Immature natural killer cell (primary cell): ENCODE measurements around the gene RALGAPA2. TPM values are rescaled to one million over a fixed set of nuclear protein-coding genes. Genes with fewer than 3 reads are reported as not detected.

Experiments used
- DNase-seq, 3 donors: peaks; one replicate each; pipeline ENCODE4 v3.0.0; 2022; ENCODE audit warnings: mixed read lengths in 1 of 3
- H3K27ac Mint-ChIP-seq, 6 donors: one replicate each; pipeline ENCODE4 v1.8.0; 2020; ENCODE audit warnings: mixed read lengths in 6 of 6, mild to moderate bottlenecking in 5 of 6, inconsistent platforms in 4 of 6, moderate library complexity in 3 of 6
- H3K27me3 Mint-ChIP-seq, 3 donors: one replicate each; pipeline ENCODE4 v1.8.0; 2020 to 2021; ENCODE audit warnings: low read depth in 3 of 3, mild to moderate bottlenecking in 3 of 3, mixed read lengths in 3 of 3, moderate library complexity in 3 of 3, inconsistent platforms in 1 of 3
- H3K36me3 Mint-ChIP-seq, 3 donors: one replicate each; pipeline ENCODE4 v1.8.0; 2020; ENCODE audit warnings: mixed read lengths in 3 of 3, inconsistent platforms in 2 of 3, mild to moderate bottlenecking in 2 of 3
- H3K4me1 Mint-ChIP-seq, 2 donors: one replicate each; pipeline ENCODE4 v1.8.0; 2020; ENCODE audit warnings: inconsistent platforms in 2 of 2, mild to moderate bottlenecking in 2 of 2, mixed read lengths in 2 of 2, moderate library complexity in 1 of 2
- H3K4me3 Mint-ChIP-seq, 5 donors: one replicate each; pipeline ENCODE4 v1.8.0; 2020; ENCODE audit warnings: mild to moderate bottlenecking in 5 of 5, mixed read lengths in 5 of 5, inconsistent platforms in 3 of 5, moderate library complexity in 3 of 5
- H3K9me3 Mint-ChIP-seq, 6 donors: one replicate each; pipeline ENCODE4 v1.8.0; 2020; ENCODE audit warnings: mild to moderate bottlenecking in 6 of 6, mixed read lengths in 6 of 6, inconsistent platforms in 4 of 6, moderate library complexity in 3 of 6
- polyA plus RNA-seq, 3 donors: library from polyadenylated mRNA; unstranded; fragments of 300-500 nt; fragmentation: Illumina TruSeq; gene quantifications; one replicate each; pipeline ENCODE4 v1.2.3, GENCODE V29; 2021

The RALGAPA2 gene
- polyA plus RNA-seq, 3 donors from 2014 or later, result 2.2 to 5.7 (median 2.3) TPM

GRCh38 chr20:20711413-20711812 is 1.0 kb downstream of the RALGAPA2 start:
- peaks cover 27 to 36% of the 10 kb centered on the region in 2 donors for H3K4me1 Mint-ChIP-seq
- peaks cover 0 to 3% (median 0%) of the 10 kb centered on the region in 3 donors for H3K36me3 Mint-ChIP-seq
- DNase-seq, result peak; percentile 22 to 43 (median 40)
- H3K9me3 Mint-ChIP-seq, result no peaks in the 10 kb centered on the region
- peak overlapping the region; percentile 85 to 94 (median 90) for H3K27ac Mint-ChIP-seq
- H3K4me3 Mint-ChIP-seq, result peak overlapping the region; percentile 87 to 94 (median 89)
- peaks cover 0 to 4% (median 3%) of the 10 kb centered on the region in 3 donors for H3K27me3 Mint-ChIP-seq

- Mint-ChIP-seq H3K36me3 (peaks cover 0 to 3% (median 0%) of the 10 kb centered on the region in 3 donors), H3K4me1 (peaks cover 27 to 41% of the 10 kb centered on the region in 2 donors)
These were observed 1.8 kb downstream of the RALGAPA2 start for GRCh38 chr20:20710443-20711315.

GRCh38 chr20:20709887-20710286 is 2.6 kb downstream of the RALGAPA2 start:
- peaks cover 0 to 3% (median 0%) of the 10 kb centered on the region in 3 donors for H3K36me3 Mint-ChIP-seq
- no peaks in the 10 kb centered on the region for H3K9me3 Mint-ChIP-seq
- no peak for DNase-seq
- H3K27me3 Mint-ChIP-seq, result peaks cover 0 to 3% (median 2%) of the 10 kb centered on the region in 3 donors
- H3K4me1 Mint-ChIP-seq, result peaks cover 27 to 41% of the 10 kb centered on the region in 2 donors
- H3K27ac Mint-ChIP-seq, result peak overlapping the region in 1 of 6 donors; percentile 85
- peak overlapping the region in 2 of 5 donors; percentile 87 to 88 for H3K4me3 Mint-ChIP-seq

More at GRCh38 chr20:20710443-20711315, 1.8 kb downstream of the RALGAPA2 start:
- H3K9me3 Mint-ChIP-seq, result no peaks in the 10 kb centered on the region
- H3K4me3 Mint-ChIP-seq, result peak overlapping the region; percentile 87 to 94 (median 89)
- peak overlapping the region; percentile 74 to 94 (median 90) for H3K27ac Mint-ChIP-seq
- DNase-seq, result peak; percentile 20 to 27 (median 21)
- H3K27me3 Mint-ChIP-seq, result peaks cover 0 to 3% (median 2%) of the 10 kb centered on the region in 3 donors

- Mint-ChIP-seq H3K4me3 (no peak overlapping the region), H3K4me1 (peaks cover 25 to 33% of the 10 kb centered on the region in 2 donors), H3K27me3 (peaks cover 0 to 2% (median 0%) of the 10 kb centered on the region in 3 donors), H3K9me3 (no peaks in the 10 kb centered on the region), H3K27ac (no peak overlapping the region), H3K36me3 (peaks cover 0 to 3% (median 0%) of the 10 kb centered on the region in 3 donors)
- DNase-seq, result no peak
These were observed 6.2 kb downstream of the RALGAPA2 start for GRCh38 chr20:20706285-20706684.

- Mint-ChIP-seq H3K36me3 (peaks cover 0 to 5% (median 0%) of the 10 kb centered on the region in 3 donors), H3K4me1 (peaks cover 11 to 26% of the 10 kb centered on the region in 2 donors), H3K27me3 (peaks cover 0 to 2% (median 0%) of the 10 kb centered on the region in 3 donors), H3K27ac (no peak overlapping the region), H3K4me3 (no peak overlapping the region), H3K9me3 (no peaks in the 10 kb centered on the region)
- no peak for DNase-seq
These were observed 9.9 kb downstream of the RALGAPA2 start for GRCh38 chr20:20702330-20703245.

- H3K4me1 Mint-ChIP-seq, result peaks cover 19 to 31% of the 10 kb centered on the region in 2 donors
- no peak for DNase-seq
- peaks cover 0 to 7% (median 0%) of the 10 kb centered on the region in 3 donors for H3K36me3 Mint-ChIP-seq
- H3K9me3 Mint-ChIP-seq, result no peaks in the 10 kb centered on the region
- H3K27ac Mint-ChIP-seq, result no peak overlapping the region
- H3K27me3 Mint-ChIP-seq, result peaks cover 0 to 2% (median 0%) of the 10 kb centered on the region in 3 donors
- no peak overlapping the region for H3K4me3 Mint-ChIP-seq
These were observed 12.5 kb downstream of the RALGAPA2 start for GRCh38 chr20:20699917-20700316.

- DNase-seq, result no peak
- H3K27ac Mint-ChIP-seq, result no peak overlapping the region
These were observed 13.3 kb downstream of the RALGAPA2 start for GRCh38 chr20:20699144-20699543.

GRCh38 chr20:20697325-20697845 is 15.1 kb downstream of the RALGAPA2 start:
- Mint-ChIP-seq H3K4me1 (peaks cover 15 to 36% of the 10 kb centered on the region in 2 donors), H3K27me3 (peaks cover 0 to 2% (median 0%) of the 10 kb centered on the region in 3 donors), H3K27ac (no peak overlapping the region), H3K4me3 (no peak overlapping the region), H3K9me3 (no peaks in the 10 kb centered on the region), H3K36me3 (peaks cover 0 to 7% (median 0%) of the 10 kb centered on the region in 3 donors)
- DNase-seq, result no peak

More at GRCh38 chr20:20699144-20699543, 13.3 kb downstream of the RALGAPA2 start:
- Mint-ChIP-seq H3K27me3 (peaks cover 0 to 2% (median 0%) of the 10 kb centered on the region in 3 donors), H3K36me3 (peaks cover 0 to 7% (median 0%) of the 10 kb centered on the region in 3 donors), H3K4me1 (peaks cover 17 to 31% of the 10 kb centered on the region in 2 donors), H3K4me3 (no peak overlapping the region), H3K9me3 (no peaks in the 10 kb centered on the region)

- no peaks in the 10 kb centered on the region for H3K9me3 Mint-ChIP-seq
- H3K36me3 Mint-ChIP-seq, result peaks cover 0 to 7% (median 0%) of the 10 kb centered on the region in 3 donors
- no peak for DNase-seq
- H3K27ac Mint-ChIP-seq, result no peak overlapping the region
- H3K4me3 Mint-ChIP-seq, result no peak overlapping the region
- no peaks in the 10 kb centered on the region for H3K27me3 Mint-ChIP-seq
- H3K4me1 Mint-ChIP-seq, result peaks cover 12 to 26% of the 10 kb centered on the region in 2 donors
These were observed 17.1 kb downstream of the RALGAPA2 start for GRCh38 chr20:20695250-20695816.

- H3K27ac Mint-ChIP-seq, result no peak overlapping the region
- no peaks in the 10 kb centered on the region for H3K9me3 Mint-ChIP-seq
- H3K4me1 Mint-ChIP-seq, result peaks cover 12 to 26% of the 10 kb centered on the region in 2 donors
- peaks cover 0 to 7% (median 0%) of the 10 kb centered on the region in 3 donors for H3K36me3 Mint-ChIP-seq
- no peak overlapping the region for H3K4me3 Mint-ChIP-seq
- no peak for DNase-seq
- no peaks in the 10 kb centered on the region for H3K27me3 Mint-ChIP-seq
These were observed 17.9 kb downstream of the RALGAPA2 start for GRCh38 chr20:20694591-20694990.

- Mint-ChIP-seq H3K27ac (no peak overlapping the region), H3K4me3 (no peak overlapping the region), H3K36me3 (peaks cover 0 to 1% (median 0%) of the 10 kb centered on the region in 3 donors), H3K27me3 (no peaks in the 10 kb centered on the region), H3K9me3 (no peaks in the 10 kb centered on the region), H3K4me1 (peaks cover 14 to 28% of the 10 kb centered on the region in 2 donors)
- no peak for DNase-seq
These were observed 19.9 kb downstream of the RALGAPA2 start for GRCh38 chr20:20692587-20692986.

GRCh38 chr20:20691477-20692235 is 20.8 kb downstream of the RALGAPA2 start:
- no peak for DNase-seq
- H3K36me3 Mint-ChIP-seq, result no peaks in the 10 kb centered on the region
- no peak overlapping the region for H3K4me3 Mint-ChIP-seq
- H3K9me3 Mint-ChIP-seq, result no peaks in the 10 kb centered on the region
- no peak overlapping the region for H3K27ac Mint-ChIP-seq
- no peaks in the 10 kb centered on the region for H3K27me3 Mint-ChIP-seq
- H3K4me1 Mint-ChIP-seq, result peaks cover 11 to 24% of the 10 kb centered on the region in 2 donors
